HFF-Myc (cell line): ENCODE data around the gene CARF.

Source experiments
- DNase-seq: peaks from one replicate; pipeline ENCODE4 v3.0.0-alpha.2; 2011; ENCODE audit warnings: low read depth; ENCODE audit errors: extremely low read depth
- H3K4me3 ChIP-seq: replicated peaks from 2 replicates; pipeline ENCODE4 v1.5.1; 2011; ENCODE audit warnings: low read depth, mild to moderate bottlenecking, control low read depth, low read length
- TF ChIP-seq, protein P1 (sequence below): IDR thresholded peaks from 2 replicates; pipeline ENCODE4 v1.5.1; 2012; ENCODE audit warnings: mild to moderate bottlenecking, low read depth, low read length, control low read depth; ENCODE audit errors: missing control alignments

Gene CARF

DNA sequence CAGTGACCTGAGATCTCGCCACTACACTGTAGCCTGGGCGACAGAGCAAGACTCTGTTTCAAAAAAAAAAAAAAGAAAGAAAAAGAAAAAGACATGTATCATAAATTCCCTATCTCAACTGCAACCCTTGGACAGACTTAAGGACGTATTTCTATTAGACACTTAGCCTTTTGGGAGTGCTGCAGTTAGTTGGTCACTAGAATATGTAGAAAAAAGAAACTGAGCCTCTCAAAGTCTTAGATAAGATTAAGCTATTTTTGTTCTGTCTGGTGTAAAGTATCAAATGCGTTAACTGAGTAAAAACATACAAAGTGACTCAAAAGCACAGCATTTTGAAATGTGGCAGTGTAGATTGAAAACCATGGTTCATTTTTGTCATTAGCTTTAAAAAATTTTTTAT lies 109.9 kb downstream of the CARF start:
- DNase-seq, result no peak
- TF ChIP-seq, protein P1, sequence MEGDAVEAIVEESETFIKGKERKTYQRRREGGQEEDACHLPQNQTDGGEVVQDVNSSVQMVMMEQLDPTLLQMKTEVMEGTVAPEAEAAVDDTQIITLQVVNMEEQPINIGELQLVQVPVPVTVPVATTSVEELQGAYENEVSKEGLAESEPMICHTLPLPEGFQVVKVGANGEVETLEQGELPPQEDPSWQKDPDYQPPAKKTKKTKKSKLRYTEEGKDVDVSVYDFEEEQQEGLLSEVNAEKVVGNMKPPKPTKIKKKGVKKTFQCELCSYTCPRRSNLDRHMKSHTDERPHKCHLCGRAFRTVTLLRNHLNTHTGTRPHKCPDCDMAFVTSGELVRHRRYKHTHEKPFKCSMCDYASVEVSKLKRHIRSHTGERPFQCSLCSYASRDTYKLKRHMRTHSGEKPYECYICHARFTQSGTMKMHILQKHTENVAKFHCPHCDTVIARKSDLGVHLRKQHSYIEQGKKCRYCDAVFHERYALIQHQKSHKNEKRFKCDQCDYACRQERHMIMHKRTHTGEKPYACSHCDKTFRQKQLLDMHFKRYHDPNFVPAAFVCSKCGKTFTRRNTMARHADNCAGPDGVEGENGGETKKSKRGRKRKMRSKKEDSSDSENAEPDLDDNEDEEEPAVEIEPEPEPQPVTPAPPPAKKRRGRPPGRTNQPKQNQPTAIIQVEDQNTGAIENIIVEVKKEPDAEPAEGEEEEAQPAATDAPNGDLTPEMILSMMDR, result no peak
- H3K4me3 ChIP-seq, result no peak overlapping the region

DNA sequence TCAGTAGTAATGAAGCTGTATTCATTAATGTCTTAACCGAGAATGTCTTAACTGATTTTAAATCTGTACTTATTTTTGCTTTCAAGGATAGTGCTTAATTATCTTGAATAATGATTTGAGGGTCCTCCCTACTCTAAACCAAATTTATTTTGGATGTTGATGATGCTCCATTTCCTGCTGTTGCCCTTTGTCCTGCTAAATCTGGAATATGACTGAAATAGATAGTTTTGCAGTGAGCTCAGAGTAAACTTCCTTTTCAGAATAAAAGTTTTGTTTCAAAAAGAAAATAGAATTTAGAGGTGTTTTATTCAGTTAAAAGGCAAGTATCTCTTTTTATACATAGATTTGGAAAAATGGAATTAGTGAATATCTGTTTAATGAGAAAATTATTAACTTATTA lies 110.7 kb downstream of the CARF start:
- DNase-seq, result no peak
- TF ChIP-seq, protein P1, result no peak
- no peak overlapping the region for H3K4me3 ChIP-seq

DNA sequence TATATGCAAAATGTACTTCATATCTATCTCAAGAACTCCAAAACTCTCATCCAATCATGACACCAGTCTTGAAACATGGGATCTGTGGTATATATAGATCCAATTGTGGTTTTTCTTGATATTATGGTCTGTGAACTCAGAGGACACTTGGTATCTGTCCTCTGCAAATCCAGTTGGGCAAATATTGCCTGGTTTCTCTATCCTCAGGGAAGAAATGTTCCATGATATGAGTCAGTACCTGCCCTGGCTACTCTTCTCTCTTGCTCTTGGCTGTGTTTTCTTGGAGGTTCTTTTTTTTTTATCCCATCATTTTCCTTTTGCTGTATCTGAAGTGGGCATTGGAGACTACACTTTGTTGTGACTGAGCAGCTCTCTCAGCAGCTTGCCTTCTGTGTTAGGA lies 113.5 kb downstream of the CARF start:
- no peak overlapping the region for H3K4me3 ChIP-seq
- no peak for DNase-seq
- TF ChIP-seq, protein P1, result no peak

DNA sequence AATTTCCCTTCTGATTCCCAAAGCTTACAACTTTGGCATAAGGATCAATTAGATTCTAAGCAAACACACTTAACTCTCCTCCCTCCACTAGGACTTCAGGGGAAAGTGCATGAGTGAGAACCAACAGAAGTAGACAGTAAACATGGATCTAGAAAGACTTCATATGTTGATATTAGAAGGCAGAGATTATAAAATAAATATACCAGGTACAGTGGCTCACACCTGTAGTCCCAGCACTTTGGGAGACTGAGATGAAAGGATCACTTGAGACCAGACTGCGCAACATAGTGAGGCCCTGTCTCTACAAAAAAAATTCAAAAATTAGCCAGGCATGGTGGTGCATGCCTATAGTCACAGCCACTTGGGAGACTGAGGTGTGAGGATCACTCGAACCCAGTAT lies 118.5 kb downstream of the CARF start:
- TF ChIP-seq, protein P1, result no peak
- no peak overlapping the region for H3K4me3 ChIP-seq
- no peak for DNase-seq

DNA sequence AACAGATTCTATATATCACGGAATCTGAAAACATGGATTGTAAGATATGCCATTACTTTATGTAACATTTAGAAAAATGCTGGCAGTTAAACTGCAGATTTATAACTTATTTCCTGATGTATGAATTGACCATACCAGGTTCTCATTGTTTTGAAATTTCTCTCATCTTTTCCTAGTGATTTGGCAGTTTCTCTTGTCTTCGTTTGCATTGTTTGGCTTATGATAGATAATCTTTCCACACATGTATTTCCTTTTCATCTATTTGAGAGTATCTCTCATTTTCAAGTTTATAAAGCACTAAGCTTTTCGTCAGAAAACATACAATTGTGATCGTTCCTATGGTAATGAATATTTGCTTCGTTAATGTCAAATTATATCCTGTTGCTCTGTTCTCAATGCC lies 118.9 kb downstream of the CARF start:
- no peak for DNase-seq
- H3K4me3 ChIP-seq, result no peak overlapping the region
- TF ChIP-seq, protein P1, result no peak

DNA sequence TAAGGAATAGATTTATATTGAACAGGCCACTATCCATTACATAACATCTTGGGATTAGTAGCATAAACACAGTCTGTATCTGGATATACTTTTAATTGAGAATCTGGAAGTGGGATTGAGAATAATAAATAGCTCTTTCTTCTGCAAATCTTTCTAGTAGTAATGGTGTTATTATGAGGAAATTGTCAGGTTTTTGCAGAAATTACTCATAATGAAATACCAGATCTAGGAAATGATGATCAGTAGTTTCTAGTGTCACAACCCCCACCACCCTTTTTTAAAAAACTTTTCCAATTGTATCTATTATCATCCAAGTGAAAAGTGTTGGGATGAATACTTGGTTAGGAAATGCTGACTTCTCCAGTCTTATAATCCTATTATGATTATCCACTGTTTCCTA lies 121.3 kb downstream of the CARF start:
- H3K4me3 ChIP-seq, result no peak overlapping the region
- TF ChIP-seq, protein P1, result no peak
- DNase-seq, result no peak

DNA sequence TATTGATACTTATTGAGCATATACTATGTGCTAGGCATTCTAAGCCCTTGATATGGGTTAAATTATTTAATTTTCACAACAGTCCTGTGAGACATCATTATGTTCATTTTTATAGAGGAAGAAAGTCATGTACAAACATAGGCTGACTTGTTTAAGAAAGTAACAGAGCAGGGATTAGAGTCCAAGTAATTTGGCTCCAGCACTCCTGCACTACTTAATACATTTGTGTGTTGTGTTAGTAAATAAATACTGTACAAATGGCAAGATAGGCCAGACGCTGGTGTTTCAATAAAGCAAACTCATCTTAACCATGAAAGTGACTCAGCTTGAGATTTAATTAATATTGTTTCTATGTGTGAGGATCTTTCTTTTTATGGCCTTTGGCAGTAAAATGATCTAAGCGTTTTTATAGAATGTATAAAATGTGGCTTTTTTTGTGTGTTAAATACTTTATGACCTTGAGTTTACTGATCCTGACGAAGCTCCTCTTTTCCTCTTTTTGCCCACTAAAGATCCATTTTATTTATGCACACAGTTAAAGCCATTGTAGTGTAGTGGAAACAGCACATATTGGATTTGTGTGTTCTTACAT lies 123.9 kb downstream of the CARF start:
- no peak overlapping the region for H3K4me3 ChIP-seq
- no peak for DNase-seq
- TF ChIP-seq, protein P1, result no peak
